ENCODE data around the gene ACOT8. TPM values are rescaled to one million over a fixed set of nuclear protein-coding genes. Genes with fewer than 3 reads are reported as not detected.

The ACOT8 gene
- total RNA-seq, 2 donors from 2014 or later: 36.8 to 42.8 TPM

DNA sequence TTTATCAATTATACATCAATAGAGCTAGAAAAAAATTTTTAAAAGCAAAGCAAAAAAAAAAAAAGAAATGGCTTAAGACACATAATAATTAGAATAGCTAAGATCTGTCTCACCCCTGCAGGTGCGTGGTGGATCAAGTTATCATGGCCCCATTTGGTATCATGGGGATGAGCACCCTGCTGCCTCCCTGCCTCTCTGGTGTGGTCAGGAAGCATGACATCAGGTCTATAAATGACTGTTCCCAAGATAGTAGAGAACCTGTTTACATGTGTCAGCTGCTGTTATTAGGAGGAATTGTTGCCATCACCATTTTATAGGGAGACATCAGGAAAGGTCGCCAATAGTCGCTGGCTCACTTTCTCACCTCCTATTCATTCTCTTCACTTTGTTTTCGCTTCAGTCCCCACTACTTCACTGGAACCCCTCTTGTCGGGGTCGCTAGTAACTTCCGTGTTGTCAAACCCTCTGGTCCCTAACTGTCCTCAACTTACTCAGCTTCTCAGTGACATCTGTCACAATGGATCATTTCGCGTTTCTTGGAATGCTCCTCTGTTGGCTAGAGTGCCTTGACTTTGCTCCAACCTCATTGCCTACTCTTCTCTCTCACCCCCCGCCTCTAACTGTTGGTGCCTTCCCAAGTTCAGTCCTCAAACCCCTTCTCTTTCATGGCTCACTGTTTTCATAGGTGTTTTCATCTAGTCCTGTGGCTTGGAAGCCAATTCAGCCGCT lies 60.7 kb downstream of the ACOT8 start:
- Histone ChIP-seq H3K9me3 (no peaks in the 10 kb centered on the region), H3K27ac (no peak overlapping the region), H3K27me3 (no peaks in the 10 kb centered on the region), H3K36me3 (replicated peaks in 1 of 2; ENCODE audit: insufficient read depth in 1 of 2, low read depth in 2 of 2) (peaks cover 0 to 4% of the 10 kb centered on the region in 2 donors), H3K4me1 (peaks cover 12% of the 10 kb centered on the region), H3K4me3 (no peak overlapping the region)
- intact Hi-C loops (cut with DNase I): no loop called here
- 88 to 95% methylated on average over 11 of the region's 11 CpGs for WGBS, 2 donors
- TF ChIP-seq, protein P1, sequence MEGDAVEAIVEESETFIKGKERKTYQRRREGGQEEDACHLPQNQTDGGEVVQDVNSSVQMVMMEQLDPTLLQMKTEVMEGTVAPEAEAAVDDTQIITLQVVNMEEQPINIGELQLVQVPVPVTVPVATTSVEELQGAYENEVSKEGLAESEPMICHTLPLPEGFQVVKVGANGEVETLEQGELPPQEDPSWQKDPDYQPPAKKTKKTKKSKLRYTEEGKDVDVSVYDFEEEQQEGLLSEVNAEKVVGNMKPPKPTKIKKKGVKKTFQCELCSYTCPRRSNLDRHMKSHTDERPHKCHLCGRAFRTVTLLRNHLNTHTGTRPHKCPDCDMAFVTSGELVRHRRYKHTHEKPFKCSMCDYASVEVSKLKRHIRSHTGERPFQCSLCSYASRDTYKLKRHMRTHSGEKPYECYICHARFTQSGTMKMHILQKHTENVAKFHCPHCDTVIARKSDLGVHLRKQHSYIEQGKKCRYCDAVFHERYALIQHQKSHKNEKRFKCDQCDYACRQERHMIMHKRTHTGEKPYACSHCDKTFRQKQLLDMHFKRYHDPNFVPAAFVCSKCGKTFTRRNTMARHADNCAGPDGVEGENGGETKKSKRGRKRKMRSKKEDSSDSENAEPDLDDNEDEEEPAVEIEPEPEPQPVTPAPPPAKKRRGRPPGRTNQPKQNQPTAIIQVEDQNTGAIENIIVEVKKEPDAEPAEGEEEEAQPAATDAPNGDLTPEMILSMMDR (IDR thresholded peaks at IDR 0.05): no peak
- no peak for TF ChIP-seq POLR2A (IDR thresholded peaks at IDR 0.05)
- no peak for DNase-seq
- ATAC-seq: no peak

DNA sequence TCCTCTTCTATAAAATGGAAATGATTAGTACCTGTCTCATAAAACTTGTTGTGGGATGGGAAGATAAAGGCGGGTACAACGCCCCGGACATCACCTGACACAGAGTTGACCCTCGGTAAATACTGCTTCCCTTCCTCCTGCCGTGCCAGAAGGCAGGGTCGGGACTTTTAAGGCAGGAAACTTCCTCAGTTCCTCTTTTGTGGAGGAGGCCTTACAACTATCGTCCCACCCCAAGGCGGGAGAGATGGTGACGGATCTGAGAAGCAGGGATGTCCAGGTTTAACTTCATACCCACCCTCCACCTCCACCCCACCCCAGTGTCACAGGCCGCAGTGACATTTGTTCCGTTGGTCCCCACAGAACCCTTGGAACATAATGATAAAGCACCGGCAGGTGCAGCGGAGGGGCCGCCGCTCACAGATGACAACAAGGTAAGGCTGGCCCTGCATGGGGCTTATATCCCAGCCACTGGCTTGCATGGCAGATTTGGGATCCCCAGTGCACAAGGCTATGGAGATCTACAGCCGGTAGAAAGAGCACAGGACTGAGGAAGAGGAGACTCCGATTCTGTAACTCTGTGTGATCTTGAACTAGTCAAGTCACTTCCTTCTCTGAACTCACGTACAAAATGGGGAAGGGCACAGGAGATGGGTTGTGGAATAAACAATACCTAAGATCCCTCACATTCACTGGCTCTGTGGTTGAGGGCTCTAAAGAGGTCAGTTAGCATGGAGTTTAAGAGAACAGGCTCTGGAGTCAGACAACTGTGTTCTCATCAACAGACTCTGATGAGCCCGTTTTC lies 64.7 kb downstream of the ACOT8 start:
- H3K27ac ChIP-seq: peak overlapping the region; percentile 67 to 86 (median 76)
- no peak for TF ChIP-seq POLR2A (IDR thresholded peaks at IDR 0.05)
- peak; percentile 12 for ATAC-seq
- 13 to 18% methylated on average over 8 to 19 of the region's 19 CpGs for WGBS, 2 donors
- H3K36me3 ChIP-seq (replicated peaks in 1 of 2; ENCODE audit: insufficient read depth in 1 of 2, low read depth in 2 of 2): peaks cover 0 to 4% of the 10 kb centered on the region in 2 donors
- H3K4me1 ChIP-seq: peaks cover 12% of the 10 kb centered on the region
- intact Hi-C loops (cut with DNase I): no loop called here
- peak overlapping the region; percentile 94 to 98 for H3K4me3 ChIP-seq
- no peaks in the 10 kb centered on the region for H3K27me3 ChIP-seq
- peak in 2 of 4 donors; percentile 8 to 30 for DNase-seq
- H3K9me3 ChIP-seq: no peaks in the 10 kb centered on the region

Other genes with a start within 250 kb of the ACOT8 start
- not detected for gene WFDC10A, start 227.7 kb downstream of the ACOT8 start, total RNA-seq
- not detected for gene WFDC9, start 226.1 kb downstream of the ACOT8 start, total RNA-seq
- not detected for gene WFDC11, start 187.2 kb downstream of the ACOT8 start, total RNA-seq
- gene WFDC13, start 155.4 kb downstream of the ACOT8 start, total RNA-seq: not detected
- not detected for gene WFDC10B, start 152.4 kb downstream of the ACOT8 start, total RNA-seq
- gene SPINT4, start 135.0 kb downstream of the ACOT8 start, total RNA-seq: not detected
- not detected for gene WFDC3, start 65.5 kb downstream of the ACOT8 start, total RNA-seq
- gene DNTTIP1, start 65.4 kb downstream of the ACOT8 start, total RNA-seq: 10 to 100 TPM; 14.8 to 18.9 TPM
- gene UBE2C, start 44.7 kb downstream of the ACOT8 start, total RNA-seq: not detected
- not detected for gene TNNC2, start 30.1 kb downstream of the ACOT8 start, total RNA-seq
- 10 to 100 TPM; 42.8 to 46.5 TPM for gene SNX21, start 23.6 kb downstream of the ACOT8 start, total RNA-seq
- 1 to 10 TPM; 1.6 to 2.1 TPM for gene ZSWIM3, start 222 bp upstream of the ACOT8 start, total RNA-seq
- gene ZSWIM1, start 23.8 kb upstream of the ACOT8 start, total RNA-seq: 1 to 10 TPM; 5.2 to 7.6 TPM
- 1 to 10 TPM; 1.3 to 2.6 TPM for gene SPATA25, start 30.2 kb upstream of the ACOT8 start, total RNA-seq
- gene NEURL2, start 33.8 kb upstream of the ACOT8 start, total RNA-seq: 1 to 10 TPM; 3.3 to 5.2 TPM
- gene CTSA, start 33.9 kb upstream of the ACOT8 start, total RNA-seq: 10 to 100 TPM; 41.0 to 43.8 TPM
- 100 to 1,000 TPM; 109 to 198 TPM for gene PLTP, start 54.8 kb upstream of the ACOT8 start, total RNA-seq
- 10 to 100 TPM; 20.2 to 28.7 TPM for gene PCIF1, start 77.3 kb upstream of the ACOT8 start, total RNA-seq
- gene ZNF335, start 114.8 kb upstream of the ACOT8 start, total RNA-seq: 10 to 100 TPM; 21.8 to 41.9 TPM
- under 1 TPM in 1 of 2 donors, not detected in 1; 0.26 TPM for gene MMP9, start 151.5 kb upstream of the ACOT8 start, total RNA-seq
- gene SLC12A5, start 171.8 kb upstream of the ACOT8 start, total RNA-seq: not detected
- gene NCOA5, start 232.6 kb upstream of the ACOT8 start, total RNA-seq: 10 to 100 TPM; 11.9 to 13.7 TPM